Tibial nerve (tissue), 4 donors: Measurements from ENCODE around the gene LRRN4CL. TPM values are rescaled to one million over a fixed set of nuclear protein-coding genes. Genes with fewer than 3 reads are reported as not detected.
"Not testable (repeated sequence)": the region's sequence is repeated elsewhere in the genome, so short reads cannot be mapped to it uniquely, and the experiment has no call there.

ENCODE experiments used
- DNase-seq, 2 donors: peaks; one replicate each; pipeline ENCODE4 v3.0.0-alpha.2; 2019; ENCODE audit warnings: low spot score in 2 of 2
- H3K27ac ChIP-seq, 4 donors: fragments of 200-600 bp; sonication (generic) in 3 of 4; one replicate each; pipeline ENCODE4 v1.5.1; 2017 to 2019; ENCODE audit warnings: mild to moderate bottlenecking in 1 of 4
- H3K27me3 ChIP-seq, 2 donors: fragments of 200-600 bp; sonication (generic) in 1 of 2; one replicate each; pipeline versions ENCODE4 v1.5.1 to v1.6.0; 2017 to 2019
- H3K36me3 ChIP-seq, 3 donors: fragments of 200-600 bp; sonication (generic); one replicate each; pipeline ENCODE4 v1.5.1; 2018 to 2019
- H3K4me1 ChIP-seq, 4 donors: fragments of 200-600 bp; sonication (generic) in 3 of 4; one replicate each; pipeline ENCODE4 v1.5.1; 2017 to 2019
- H3K4me3 ChIP-seq, 4 donors: fragments of 200-600 bp; sonication (generic) in 3 of 4; one replicate each; pipeline ENCODE4 v1.5.1; 2017 to 2019; ENCODE audit warnings: mild to moderate bottlenecking in 1 of 4, moderate library complexity in 1 of 4
- H3K9me3 ChIP-seq, 4 donors: fragments of 200-600 bp; sonication (generic) in 3 of 4; one replicate each; pipeline ENCODE4 v1.5.1; 2017 to 2019
- CTCF ChIP-seq, 5 experiments: fragments of 200-600 bp in 3 of 5; fragments of 450-650 bp in 2 of 5; sonication (generic) in 3 of 5; IDR thresholded peaks; one replicate each; pipeline ENCODE4 v1.5.1; 2016 to 2019; ENCODE audit warnings: antibody characterized with exemption in 5 of 5, mild to moderate bottlenecking in 3 of 5, moderate library complexity in 2 of 5
- EP300 ChIP-seq, 2 donors: sonication (generic); formaldehyde crosslinking; IDR thresholded peaks; one replicate each; pipeline ENCODE4 v1.6.1; 2017; ENCODE audit warnings: antibody characterized with exemption in 2 of 2, mild to moderate bottlenecking in 1 of 2
- POLR2A ChIP-seq, 2 donors: fragments of 450-650 bp; IDR thresholded peaks; one replicate each; pipeline ENCODE4 v1.6.1; 2017; ENCODE audit warnings: antibody characterized with exemption in 2 of 2, mild to moderate bottlenecking in 2 of 2, moderate library complexity in 2 of 2
- WGBS, 2 donors: methylation state at CpG; one replicate each; pipeline ENCODE4 v1.1.5; 2018; 5-methylcytosine and 5-hydroxymethylcytosine counted together
- total RNA-seq, 4 donors: library from RNA; depleted of rRNA; stranded (reverse); fragments of >200 nt; gene quantifications; one replicate each; pipeline ENCODE4 v1.1.0, GENCODE V29; 2016

LRRN4CL gene
- total RNA-seq, 4 donors from 2014 or later = 44.6 to 64.8 (median 48.4) TPM

GRCh38 chr11:62694455-62695167, 5.3 kb upstream of the LRRN4CL start:
- 47 to 49% methylated on average over 14 of the region's 14 CpGs for WGBS, 2 donors
- peak; percentile 70 to 84 (median 83) for TF ChIP-seq CTCF (IDR thresholded peaks at IDR 0.05)
- TF ChIP-seq EP300 (IDR thresholded peaks at IDR 0.05) = peak in 1 of 2 donors; percentile 31
- no peak for TF ChIP-seq POLR2A (IDR thresholded peaks at IDR 0.05)
- H3K27ac ChIP-seq = peak overlapping the region in 1 of 4 donors; percentile 29

GRCh38 chr11:62693624-62694023, 4.3 kb upstream of the LRRN4CL start:
- H3K36me3 ChIP-seq = peaks cover 0 to 49% (median 3%) of the 10 kb centered on the region in 3 donors
- H3K9me3 ChIP-seq, H3K27me3 ChIP-seq, H3K27ac ChIP-seq, H3K4me3 ChIP-seq, DNase-seq: not testable (repeated sequence)
- peaks cover 0 to 23% (median 4%) of the 10 kb centered on the region in 4 donors for H3K4me1 ChIP-seq
- 74 to 86% methylated on average over 4 of the region's 4 CpGs for WGBS, 2 donors

More at GRCh38 chr11:62694455-62695167, 5.3 kb upstream of the LRRN4CL start:
- Histone ChIP-seq H3K36me3 (peaks cover 0 to 50% (median 3%) of the 10 kb centered on the region in 3 donors), H3K4me1 (peaks cover 0 to 22% (median 4%) of the 10 kb centered on the region in 4 donors), H3K4me3 (no peak overlapping the region), H3K27me3 (no peaks in the 10 kb centered on the region), H3K9me3 (no peaks in the 10 kb centered on the region)
- peak; percentile 79 to 90 for DNase-seq

- peaks cover 0 to 24% (median 3%) of the 10 kb centered on the region in 4 donors for H3K4me1 ChIP-seq
- 24 to 41% methylated on average over 1 of the region's 1 CpG for WGBS, 2 donors
- no peaks in the 10 kb centered on the region for H3K9me3 ChIP-seq
- H3K36me3 ChIP-seq = peaks cover 0 to 38% (median 3%) of the 10 kb centered on the region in 3 donors
- no peak for TF ChIP-seq EP300 (IDR thresholded peaks at IDR 0.05)
- no peak for TF ChIP-seq CTCF (IDR thresholded peaks at IDR 0.05)
- TF ChIP-seq POLR2A (IDR thresholded peaks at IDR 0.05) = no peak
- peak overlapping the region in 2 of 4 donors; percentile 71 to 81 for H3K27ac ChIP-seq
- no peak for DNase-seq
- peaks cover 0 to 13% of the 10 kb centered on the region in 2 donors for H3K27me3 ChIP-seq
- H3K4me3 ChIP-seq = peak overlapping the region; percentile 18 to 47 (median 25)
Observed at GRCh38 chr11:62688491-62688890, 839 bp downstream of the LRRN4CL start.

DNA sequence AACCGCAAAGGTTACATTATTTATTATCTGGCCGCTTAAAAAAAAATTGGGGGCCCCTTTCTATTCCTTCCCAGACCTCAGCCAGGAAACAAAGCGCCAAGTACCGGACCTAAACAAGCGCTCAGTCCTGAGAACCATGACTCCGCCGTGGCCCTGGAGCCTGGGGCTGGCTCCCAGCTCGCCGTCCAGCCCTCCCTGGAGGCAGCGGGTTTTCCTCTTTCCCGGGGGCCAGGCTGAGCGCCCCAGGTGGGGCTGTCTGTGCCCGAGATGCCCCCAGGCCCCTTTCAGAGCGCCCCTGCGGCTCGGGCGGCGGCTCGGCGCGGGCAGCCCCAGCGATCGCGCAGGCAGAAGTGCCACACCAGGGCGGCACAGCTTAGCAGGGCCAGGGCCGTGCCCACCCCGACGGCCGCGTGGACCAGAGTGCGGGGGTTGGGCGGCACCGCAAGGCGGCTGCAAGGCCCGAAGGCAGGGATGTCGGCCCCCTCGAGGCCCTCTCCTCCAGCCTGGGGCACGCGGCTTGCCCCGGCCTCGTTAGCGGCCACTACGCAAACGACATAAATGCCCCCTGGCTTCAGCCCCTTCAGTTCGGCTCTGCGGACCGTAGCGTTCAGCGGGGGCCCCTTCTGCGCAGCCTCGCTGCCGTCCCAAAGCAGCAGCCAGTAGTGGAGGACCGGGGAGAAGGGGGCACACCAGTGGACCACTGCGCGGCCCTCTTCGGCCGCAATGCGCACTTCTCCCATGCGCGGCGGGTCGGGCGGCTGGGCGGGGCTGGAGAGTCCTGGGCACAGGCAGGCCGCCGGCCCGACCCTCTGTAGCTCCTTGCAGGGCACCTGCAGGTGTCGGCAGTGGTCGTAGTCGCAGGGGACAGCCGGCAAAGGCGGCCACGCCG, 1.6 kb downstream of the LRRN4CL start:
- no peaks in the 10 kb centered on the region for H3K9me3 ChIP-seq
- TF ChIP-seq POLR2A (IDR thresholded peaks at IDR 0.05) = no peak
- TF ChIP-seq CTCF (IDR thresholded peaks at IDR 0.05) = no peak
- TF ChIP-seq EP300 (IDR thresholded peaks at IDR 0.05) = no peak
- peaks cover 0 to 13% of the 10 kb centered on the region in 2 donors for H3K27me3 ChIP-seq
- DNase-seq = no peak
- peaks cover 0 to 31% (median 3%) of the 10 kb centered on the region in 3 donors for H3K36me3 ChIP-seq
- H3K4me3 ChIP-seq = peak overlapping the region; percentile 18 to 47 (median 25)
- H3K4me1 ChIP-seq = peaks cover 0 to 24% (median 3%) of the 10 kb centered on the region in 4 donors
- H3K27ac ChIP-seq = peak overlapping the region; percentile 22 to 81 (median 65)
- 36 to 47% methylated on average over 49 to 51 of the region's 74 CpGs for WGBS, 2 donors

DNA sequence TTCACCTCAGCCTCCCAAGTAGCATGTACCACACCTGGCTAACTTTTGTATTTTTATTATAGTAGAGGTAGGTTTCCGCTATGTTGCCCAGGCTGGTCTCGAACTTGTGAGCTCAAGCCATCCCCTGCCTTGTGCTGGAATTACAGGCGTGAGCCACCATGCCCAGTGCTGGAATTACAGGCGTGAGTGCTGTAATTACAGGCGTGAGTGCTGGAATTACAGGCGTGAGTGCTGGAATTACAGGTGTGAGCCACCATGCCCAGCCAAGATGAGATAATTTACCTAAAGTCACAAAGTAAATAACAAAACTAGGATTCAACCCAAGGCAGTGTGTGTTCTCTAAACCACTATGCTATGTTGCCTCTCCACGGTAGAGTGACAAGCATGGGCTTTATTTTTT, 6.8 kb downstream of the LRRN4CL start:
- Histone ChIP-seq H3K9me3 (no peaks in the 10 kb centered on the region), H3K4me1 (peaks cover 0 to 35% (median 14%) of the 10 kb centered on the region in 4 donors), H3K4me3 (no peak overlapping the region), H3K27ac (no peak overlapping the region), H3K36me3 (peaks cover 0 to 5% (median 0%) of the 10 kb centered on the region in 3 donors), H3K27me3 (peaks cover 0 to 2% of the 10 kb centered on the region in 2 donors)
- no peak for TF ChIP-seq POLR2A (IDR thresholded peaks at IDR 0.05)
- no peak for TF ChIP-seq CTCF (IDR thresholded peaks at IDR 0.05)
- no peak for TF ChIP-seq EP300 (IDR thresholded peaks at IDR 0.05)
- WGBS, 2 donors = 91 to 93% methylated on average over 7 of the region's 7 CpGs
- DNase-seq = no peak
